ENCODE results near the gene LONRF2.

The LONRF2 gene

DNA sequence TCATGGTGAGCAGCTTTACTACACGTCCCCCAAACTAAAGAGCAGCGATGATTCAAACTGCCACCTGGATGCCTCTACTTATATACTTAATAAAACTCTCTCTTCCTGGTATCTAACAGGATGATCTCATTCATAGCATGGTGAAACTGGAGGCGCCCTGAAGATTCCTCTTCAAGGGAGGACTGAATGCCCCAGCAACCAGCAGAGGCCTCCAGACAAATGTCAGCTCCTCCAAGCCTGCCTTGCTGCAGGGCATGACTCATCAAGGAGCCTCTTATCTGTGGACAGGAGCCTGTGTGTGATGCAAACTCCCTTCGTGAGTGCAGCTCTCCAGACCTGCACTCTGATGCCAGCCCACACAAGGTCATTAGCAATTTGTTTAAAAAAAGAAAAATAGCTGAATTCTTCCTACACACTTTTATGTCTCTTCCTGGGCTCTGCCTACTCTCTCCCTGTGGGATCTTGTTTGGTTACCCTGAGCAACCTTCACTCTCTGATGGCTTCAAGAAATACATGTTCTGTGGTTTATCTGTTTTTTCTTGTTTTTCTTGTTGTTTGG lies 30.2 kb downstream of the LONRF2 start:
- peak; percentile 46 for DNase-seq (ENCODE audit: low read depth)
- no peak overlapping the region for H3K4me3 ChIP-seq (ENCODE audit: low read depth, low read length)
- TF ChIP-seq, protein P1, sequence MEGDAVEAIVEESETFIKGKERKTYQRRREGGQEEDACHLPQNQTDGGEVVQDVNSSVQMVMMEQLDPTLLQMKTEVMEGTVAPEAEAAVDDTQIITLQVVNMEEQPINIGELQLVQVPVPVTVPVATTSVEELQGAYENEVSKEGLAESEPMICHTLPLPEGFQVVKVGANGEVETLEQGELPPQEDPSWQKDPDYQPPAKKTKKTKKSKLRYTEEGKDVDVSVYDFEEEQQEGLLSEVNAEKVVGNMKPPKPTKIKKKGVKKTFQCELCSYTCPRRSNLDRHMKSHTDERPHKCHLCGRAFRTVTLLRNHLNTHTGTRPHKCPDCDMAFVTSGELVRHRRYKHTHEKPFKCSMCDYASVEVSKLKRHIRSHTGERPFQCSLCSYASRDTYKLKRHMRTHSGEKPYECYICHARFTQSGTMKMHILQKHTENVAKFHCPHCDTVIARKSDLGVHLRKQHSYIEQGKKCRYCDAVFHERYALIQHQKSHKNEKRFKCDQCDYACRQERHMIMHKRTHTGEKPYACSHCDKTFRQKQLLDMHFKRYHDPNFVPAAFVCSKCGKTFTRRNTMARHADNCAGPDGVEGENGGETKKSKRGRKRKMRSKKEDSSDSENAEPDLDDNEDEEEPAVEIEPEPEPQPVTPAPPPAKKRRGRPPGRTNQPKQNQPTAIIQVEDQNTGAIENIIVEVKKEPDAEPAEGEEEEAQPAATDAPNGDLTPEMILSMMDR (IDR thresholded peaks at IDR 0.05; ENCODE audit: control insufficient read depth, extremely low read depth, insufficient read depth) = no peak

DNA sequence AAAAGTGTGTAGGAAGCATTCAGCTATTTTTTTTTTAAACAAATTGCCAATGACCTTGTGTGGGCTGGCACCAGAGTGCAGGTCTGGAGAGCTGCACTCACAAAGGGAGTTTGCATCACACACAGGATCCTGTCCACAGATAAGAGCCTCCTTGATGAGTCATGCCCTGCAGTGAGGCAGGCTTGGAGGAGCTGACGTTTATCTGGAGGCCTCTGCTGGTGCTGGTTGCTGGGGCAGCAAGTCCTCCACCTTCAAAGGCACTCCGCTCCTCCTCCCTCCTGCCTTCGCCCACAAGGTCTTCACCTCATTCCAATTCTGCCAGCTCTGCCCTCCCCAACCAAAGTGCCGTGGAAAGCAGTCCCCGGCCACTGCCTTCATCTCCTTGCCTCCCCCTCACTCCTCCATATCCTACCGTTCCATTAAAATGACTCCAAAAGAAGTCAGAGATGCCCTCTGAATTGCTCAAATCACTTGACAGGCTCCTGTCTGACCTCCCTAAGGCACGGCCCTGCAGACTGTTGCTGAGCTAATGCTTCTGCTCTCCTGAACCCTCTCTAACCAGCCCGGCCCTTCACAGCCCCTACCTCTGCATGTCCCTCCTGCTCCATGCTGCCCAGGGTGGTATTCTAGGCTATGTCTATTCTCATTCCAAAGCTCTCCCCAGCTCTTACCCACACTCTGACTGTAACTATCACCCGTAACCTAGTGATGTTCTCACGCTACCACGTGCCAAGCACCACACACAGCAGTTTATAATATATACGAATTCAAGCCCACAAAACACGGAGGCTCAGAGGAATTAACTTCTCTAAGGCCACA lies 30.9 kb downstream of the LONRF2 start:
- TF ChIP-seq, protein P1 (IDR thresholded peaks at IDR 0.05; ENCODE audit: control insufficient read depth, extremely low read depth, insufficient read depth) = no peak
- no peak overlapping the region for H3K4me3 ChIP-seq (ENCODE audit: low read depth, low read length)
- DNase-seq (ENCODE audit: low read depth) = peak; percentile 83

DNA sequence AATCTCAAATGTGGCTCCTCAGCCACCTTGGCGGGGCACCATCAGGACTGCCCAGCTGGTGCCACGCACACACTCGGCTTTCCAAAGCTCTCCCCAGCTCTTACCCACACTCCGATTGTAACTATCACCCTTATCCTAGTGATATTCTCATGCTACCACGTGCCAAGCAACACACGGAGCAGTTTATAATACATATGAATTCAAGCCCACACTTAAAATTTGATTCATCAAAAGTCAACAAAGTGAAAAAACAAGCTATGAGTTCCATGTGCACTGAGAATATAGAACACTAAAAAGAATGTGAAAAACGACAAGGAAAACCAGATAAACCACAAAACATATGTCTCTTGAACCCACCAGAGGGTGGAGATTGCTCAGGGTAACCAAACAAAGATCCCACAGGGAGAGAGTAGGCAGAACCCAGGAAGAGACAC lies 31.6 kb downstream of the LONRF2 start:
- no peak for DNase-seq (ENCODE audit: low read depth)
- TF ChIP-seq, protein P1 (IDR thresholded peaks at IDR 0.05; ENCODE audit: control insufficient read depth, extremely low read depth, insufficient read depth) = no peak
- H3K4me3 ChIP-seq (ENCODE audit: low read depth, low read length) = no peak overlapping the region

DNA sequence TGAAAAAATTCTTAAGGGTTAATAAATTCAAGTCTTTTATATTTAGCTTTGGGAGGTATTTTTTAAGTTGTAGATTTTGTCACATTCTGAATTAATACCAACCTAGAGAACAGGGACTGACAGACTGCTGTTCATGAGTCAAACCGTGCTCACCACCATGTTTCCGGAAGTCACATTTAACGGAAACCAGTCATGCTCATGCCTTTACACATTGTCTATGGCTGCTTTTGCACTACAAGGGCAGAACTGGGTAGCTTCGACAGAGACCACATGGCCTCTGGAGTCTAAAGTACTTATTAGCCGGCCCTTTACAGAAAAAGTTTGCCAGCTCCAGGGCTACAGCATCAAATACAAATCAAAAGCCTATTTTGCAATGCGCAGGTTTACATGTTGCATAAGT lies 33.3 kb downstream of the LONRF2 start:
- DNase-seq (ENCODE audit: low read depth) = no peak
- no peak overlapping the region for H3K4me3 ChIP-seq (ENCODE audit: low read depth, low read length)
- TF ChIP-seq, protein P1 (IDR thresholded peaks at IDR 0.05; ENCODE audit: control insufficient read depth, extremely low read depth, insufficient read depth) = no peak

DNA sequence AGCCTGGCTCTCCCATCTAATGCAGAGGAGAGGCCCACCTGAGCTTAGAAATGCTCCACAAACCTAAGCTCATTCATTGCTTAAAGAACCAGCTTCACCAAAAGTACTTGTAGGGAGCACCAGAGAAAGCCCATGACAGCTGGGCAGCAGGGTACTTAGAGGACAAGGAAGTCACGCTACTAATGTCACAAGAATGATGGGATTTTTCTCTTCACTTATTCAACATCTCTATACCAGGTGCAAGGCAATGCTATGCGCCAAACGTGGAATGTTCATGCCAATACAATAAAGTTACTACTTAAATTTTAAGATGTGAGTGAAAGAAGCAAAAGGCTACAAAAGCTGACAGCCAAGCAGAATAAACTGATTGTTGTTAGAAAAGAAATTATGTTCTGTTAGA lies 36.0 kb downstream of the LONRF2 start:
- TF ChIP-seq, protein P1 (IDR thresholded peaks at IDR 0.05; ENCODE audit: control insufficient read depth, extremely low read depth, insufficient read depth) = no peak
- H3K4me3 ChIP-seq (ENCODE audit: low read depth, low read length) = no peak overlapping the region
- DNase-seq (ENCODE audit: low read depth) = no peak

DNA sequence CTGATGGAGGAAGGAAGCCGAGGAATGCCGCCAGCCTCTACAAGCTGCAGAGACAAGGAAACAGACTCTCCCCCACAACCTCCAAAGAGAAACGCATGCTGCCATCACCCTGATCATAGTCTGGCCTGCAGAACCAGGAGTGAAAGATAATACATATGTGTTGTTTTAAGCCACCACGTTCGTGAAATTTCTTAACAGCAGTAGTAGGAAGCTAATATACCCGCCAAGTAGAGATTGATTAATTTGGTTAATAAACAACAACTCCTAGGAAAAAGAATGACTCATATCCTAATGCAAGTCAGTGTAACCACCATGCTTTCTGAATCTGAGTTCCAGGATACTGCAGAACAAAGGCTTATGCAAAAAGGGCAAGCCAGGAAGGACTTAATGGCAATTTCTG lies 36.6 kb downstream of the LONRF2 start:
- H3K4me3 ChIP-seq (ENCODE audit: low read depth, low read length) = no peak overlapping the region
- DNase-seq (ENCODE audit: low read depth) = no peak
- TF ChIP-seq, protein P1 (IDR thresholded peaks at IDR 0.05; ENCODE audit: control insufficient read depth, extremely low read depth, insufficient read depth) = no peak

Data from LNCaP clone FGC (cell line).